Stimulated activated CD4-positive, alpha-beta T cell treated with anti-CD3 and anti-CD28 coated beads, Interleukin-1b, Interleukin-23, amount 100 ng/mL, for 48 hours (primary cell): Measurements from ENCODE around the gene PTPRN2.

Experiments used
- DNase-seq: peaks from one replicate; pipeline ENCODE4 v3.0.0-alpha.2; 2020

PTPRN2 gene

DNA sequence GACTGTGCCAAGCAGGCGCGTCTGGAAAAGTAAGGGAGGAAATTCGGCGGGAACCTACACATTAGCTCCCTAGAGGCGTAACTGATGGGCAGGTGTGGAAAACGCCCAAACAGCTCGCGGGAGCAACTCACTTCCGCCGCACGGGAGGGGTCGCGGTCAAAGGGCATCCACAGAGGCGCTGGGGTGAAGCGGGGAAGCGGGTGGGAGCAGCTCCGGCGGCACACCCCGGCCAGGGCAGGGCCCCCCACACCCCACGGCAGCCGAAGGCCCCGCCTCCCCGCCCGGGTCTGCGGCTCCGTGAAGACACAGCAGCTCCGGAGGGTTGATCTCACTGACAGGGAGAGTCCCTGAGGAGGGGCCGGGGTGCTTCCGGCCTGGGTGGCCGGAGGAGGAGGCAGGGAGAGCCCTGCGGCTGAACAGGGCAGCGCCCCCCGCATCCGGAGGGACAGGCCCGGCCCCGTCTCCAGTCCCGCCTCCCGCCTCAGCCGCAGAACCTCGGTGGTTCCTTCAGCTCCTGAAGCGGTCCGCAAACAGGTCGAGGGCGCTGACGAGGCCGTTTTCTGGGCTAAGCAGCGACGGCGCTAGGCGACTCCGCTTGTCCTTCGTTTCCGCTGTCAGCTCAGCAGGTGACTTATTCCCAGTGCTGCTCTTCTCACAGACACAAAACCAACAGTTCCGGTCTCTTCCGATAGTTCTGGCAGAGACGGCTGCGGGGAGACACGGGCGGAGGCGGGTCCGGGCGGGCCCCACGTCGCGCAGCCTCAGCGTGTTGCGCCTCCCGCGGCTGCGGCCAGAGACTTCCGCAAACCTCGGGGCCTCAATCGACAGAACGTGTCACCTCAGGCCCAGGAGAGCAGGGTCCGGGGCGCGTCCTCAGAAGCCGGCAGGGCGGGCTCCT lies 974.7 kb downstream of the PTPRN2 start:
- DNase-seq: peak; percentile 53

DNA sequence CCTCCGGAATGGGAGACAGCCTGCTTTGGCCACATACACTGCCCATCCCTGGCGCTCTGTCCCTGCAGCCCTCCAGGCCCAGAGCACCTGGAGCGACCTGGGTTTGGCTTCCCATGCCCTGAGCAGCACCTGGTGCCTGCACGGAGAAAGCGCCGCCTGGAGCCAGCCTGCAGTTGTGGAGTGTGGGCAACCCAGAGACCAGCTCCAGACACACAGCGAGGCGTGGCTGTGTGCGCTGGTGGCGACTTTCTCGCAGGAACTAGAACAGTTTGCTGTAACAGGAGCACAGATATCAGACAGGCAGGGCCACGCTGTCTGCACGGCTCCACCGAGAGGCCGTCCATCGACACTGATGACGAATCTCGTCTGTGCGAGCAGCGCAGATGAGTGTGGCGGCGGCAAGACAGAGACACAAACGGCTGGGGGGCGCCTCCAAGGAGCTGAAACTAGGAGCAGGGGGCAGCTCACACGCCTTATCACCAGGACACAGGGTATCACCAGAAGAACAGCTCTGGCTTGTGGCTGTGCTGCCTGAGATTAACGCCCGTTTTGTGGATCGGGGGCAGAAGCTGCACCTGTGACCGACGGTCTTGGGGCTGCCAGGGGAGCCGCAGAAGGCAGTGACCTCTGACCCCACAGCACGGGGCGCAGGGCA lies 975.5 kb downstream of the PTPRN2 start:
- no peak for DNase-seq

DNA sequence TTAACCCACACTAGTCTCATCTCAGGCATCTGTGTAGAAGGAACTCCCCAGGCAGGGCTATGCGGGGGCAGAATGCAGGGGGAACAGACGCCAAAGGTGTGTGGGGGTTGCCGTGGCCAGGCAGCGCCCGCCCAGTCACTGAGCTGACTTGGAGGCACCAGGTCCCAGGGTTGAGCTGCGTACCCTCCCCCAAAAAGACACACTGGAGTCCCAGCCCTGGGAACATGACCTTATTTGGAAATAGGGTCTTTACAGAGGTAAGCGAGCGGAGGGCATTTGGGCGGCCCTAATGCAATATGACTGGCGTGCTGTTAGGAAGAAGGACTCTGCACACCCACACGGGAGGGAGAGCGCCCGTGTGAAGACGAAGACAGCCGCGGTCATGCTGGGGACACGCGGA lies 976.3 kb downstream of the PTPRN2 start:
- no peak for DNase-seq

DNA sequence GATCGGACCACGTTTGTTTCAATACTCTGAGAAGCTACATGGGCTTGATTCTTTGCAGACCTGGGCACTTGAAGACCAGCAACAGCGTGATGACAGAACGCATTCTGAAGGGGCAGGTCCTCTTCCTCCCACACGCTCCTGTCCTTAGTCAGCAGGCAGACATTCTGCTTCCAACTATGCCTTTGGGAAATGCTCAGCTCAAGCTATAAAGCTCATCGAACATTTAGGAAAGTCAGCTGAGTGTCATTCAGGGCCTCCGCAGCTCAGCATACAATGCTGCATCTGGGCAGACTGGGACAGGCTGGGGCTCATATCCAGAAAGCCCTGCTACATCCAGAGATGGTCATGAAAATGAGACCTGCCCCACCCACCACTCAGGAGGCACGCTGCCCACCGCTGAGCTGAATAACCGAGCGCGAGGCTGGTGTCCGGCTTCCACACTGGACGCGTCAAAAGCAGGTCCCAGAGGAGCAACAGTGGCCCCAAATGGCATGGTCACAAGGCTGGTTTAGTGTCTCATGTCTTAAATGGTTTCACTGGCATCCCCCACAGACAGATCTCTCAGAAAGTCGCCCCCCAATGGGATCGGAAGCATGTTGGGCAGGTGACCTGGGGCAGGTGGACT lies 976.8 kb downstream of the PTPRN2 start:
- DNase-seq: no peak

DNA sequence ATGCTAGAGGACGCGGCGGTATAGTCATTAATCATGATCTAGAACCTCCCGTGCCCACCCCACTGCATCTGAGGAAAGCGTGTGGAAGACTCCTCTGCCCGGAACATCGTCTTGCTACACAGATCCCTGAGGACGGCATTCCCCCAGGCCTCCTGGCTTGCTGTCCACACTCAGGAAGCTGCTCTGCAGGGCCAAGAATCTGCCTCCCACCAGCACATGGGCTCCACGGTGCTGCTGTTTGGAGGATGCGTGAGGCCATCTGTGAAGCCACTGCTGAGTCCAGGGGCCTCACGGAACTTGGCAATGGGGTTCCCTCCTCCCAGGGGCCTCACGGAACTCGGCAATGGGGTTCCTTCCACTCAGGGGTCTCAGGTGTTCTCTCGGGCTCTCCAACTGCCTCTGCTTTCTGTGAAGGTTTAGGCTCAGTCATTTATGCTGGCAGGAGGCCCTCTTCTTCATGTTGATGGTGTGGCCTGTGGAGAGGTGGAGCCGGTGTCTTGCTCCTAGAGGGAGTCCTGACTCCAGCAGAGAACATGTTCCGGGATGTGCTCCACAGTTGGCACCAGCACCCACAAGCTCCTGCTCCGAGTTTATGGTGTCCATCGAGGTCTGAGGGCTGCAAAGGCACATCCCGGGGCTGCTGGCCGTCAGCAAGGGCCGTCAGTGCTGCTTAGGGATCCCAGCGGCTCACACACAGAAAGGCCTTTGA lies 977.5 kb downstream of the PTPRN2 start:
- DNase-seq: no peak

DNA sequence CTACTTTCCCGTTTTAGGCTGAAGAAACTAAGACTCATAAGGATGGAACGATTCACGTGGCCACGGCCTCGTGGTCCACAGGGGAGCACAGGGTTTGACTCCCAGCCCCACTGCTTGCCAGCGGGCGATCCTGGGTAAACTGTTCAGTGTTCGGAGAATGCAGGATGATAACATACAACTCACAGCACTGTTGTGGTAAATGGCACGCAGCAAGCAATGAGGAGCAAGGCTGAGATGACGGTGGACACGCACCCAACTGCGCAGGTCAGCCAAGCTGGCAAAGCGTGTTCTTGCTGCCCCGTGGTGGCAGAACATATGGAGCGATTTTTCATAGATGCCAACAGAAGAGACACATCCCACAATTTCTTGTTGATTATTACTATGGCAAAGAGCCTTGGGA lies 978.1 kb downstream of the PTPRN2 start:
- DNase-seq: no peak

DNA sequence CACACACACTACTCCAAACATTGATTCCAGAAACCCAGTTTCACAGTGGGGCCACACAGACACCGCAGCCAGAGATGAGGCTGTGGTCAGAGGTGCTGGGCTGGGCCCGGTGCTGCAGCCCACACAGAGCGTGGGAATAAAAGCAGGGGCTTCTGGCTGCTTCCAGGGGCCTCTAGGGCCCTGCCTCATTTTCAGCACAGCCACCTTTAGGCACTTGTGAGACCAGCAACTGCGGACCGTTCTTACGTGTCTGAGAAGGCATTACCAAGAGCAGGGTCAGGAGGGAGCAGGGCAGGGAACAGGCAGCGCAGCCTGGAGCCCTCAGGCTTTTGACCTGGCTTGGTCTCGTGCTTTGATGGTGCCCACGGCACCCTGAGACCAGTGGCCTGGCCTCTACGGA lies 980.4 kb downstream of the PTPRN2 start:
- no peak for DNase-seq

DNA sequence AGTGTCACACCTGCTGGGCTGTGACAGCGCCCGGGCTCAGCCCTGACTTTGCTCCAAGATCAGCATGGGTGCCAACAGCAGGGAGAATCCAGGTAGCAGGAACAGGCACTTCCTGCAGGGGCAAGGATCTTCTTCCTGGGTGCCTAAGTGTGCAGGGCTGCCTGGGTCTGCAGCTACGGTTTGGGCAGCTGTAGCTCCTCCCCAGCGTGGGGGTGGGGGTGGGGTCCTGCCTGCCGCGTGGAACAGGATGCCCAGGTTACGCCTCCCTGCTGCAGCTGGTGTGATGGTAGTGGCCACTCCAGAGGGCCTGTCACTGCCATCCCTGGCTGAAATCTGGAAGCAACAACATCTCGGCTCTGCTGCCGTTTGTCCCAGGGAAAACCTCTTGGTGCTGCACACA lies 981.5 kb downstream of the PTPRN2 start:
- DNase-seq: no peak

DNA sequence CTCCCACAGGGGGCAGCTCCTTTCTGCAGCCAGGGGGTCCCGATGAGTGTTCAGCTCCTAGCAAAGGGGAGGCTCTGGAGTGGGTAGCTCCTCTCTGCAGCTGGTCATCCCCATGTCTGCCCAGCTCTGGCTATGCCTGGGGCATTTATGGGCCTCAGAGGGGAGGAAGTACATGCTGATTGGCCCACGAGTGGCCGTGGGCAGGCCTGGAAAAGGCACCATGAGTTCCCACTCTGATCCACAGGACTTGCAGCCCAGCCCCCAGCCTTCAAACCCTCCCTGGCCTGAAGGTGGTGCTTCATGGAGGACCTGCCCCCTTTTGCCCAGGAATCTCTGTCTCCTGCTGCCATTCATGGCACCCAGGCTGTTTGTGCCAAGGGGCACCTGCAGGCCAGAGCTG lies 982.0 kb downstream of the PTPRN2 start:
- DNase-seq: no peak

DNA sequence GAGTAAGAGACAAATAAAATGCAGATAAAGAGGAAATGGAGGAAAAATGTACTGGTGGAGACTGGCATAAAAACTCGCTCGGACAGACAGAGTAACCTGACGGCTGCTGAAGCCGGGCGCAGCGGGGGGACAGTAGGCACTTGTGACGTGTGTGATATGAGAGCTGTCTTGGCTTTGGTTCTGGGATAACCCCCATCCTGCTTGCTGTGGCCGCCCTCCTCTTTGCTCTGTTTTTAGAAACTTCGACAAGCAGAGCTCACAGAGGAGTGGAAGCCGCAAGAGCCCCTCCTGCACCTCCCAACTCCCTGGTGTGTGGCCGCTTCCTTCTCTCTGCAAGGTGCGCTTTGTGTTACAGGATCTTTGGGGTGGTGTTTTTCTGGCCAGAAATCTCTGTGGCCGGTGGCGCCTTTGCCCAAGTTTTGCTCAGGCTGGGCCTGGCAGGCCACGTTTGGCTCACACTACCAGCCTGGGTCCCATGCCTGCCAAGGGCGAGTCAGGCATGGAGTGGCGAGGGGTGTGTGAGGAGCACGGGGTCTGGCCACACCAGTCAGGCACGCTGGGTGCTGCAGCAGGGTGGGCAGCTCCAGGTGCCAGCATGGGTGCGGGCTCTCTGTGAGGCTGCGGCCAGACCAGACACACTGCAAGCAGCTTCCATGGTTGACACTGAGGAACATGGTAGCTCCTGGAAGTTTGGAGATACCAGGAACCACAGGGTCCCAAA lies 982.8 kb downstream of the PTPRN2 start:
- no peak for DNase-seq

DNA sequence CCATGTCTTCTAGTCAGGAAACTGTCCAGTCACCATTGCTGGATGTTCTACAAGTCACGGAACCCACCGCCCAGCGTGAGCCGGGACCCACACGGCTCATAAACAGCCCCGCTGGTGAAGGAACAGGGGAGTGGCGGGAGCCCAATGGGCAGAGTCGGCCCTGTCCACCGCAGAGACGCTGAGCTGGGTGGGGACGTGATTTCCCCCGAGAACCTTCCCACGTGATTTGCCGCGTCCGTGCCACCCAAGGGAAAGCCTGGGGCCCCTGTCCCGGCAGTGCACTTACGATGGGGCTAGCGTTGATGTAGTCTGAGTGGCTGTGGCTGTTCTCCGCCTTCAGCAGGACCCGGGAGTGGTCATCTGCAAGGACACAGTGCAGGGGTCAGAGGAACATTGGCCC lies 983.9 kb downstream of the PTPRN2 start:
- no peak for DNase-seq

DNA sequence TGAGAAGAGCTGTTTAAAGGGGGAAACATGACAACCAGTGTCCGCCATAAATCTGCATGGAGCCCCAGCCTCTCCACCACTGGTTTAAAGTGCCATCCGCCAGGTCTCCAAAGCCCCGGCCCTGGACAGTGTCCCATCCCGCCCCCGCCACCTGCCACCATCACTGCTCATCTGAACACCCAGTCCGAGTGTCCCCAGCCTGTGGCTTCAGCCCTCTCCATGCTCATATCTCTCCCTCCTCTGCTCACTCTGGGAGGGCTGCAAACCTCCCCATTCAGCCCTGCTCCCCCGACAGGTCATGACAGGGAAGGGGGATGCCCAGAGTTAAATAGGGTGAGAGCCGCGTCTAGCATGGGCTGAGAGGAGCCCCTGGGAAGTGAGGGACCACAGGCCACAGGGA lies 984.6 kb downstream of the PTPRN2 start:
- no peak for DNase-seq

DNA sequence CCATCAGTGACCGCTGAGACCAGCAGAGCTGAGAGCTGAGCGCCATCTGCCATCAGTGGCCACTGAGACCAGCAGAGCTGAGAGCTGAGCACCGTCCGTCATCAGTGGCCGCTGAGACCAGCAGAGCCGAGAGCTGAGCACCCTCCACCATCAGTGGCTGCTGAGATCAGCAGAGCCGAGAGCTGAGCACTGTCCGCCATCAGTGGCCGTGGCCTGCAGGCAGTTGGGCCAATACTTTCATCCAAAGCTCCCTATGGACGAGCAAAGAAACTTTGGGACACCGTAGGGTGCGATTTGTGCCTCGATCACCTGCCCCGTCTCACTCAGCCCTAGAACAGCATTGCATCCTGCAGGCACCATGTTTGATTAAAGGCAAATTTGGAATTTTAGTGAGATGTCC lies 985.0 kb downstream of the PTPRN2 start:
- no peak for DNase-seq

DNA sequence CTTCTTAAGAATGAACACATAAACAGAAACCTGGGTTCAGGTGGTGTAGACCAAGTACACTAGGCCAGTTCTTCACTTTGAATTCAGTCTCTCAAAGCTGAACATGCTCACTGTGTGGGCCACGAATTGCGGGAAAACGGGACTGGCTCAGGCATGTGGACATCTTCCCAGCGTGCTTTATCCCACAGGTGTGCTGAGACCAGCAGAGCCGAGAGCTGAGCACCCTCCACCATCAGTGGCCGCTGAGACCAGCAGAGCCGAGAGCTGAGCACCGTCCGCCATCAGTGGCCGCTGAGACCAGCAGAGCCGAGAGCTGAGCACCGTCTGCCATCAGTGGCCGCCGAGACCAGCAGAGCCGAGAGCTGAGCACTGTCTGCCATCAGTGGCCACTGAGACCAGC lies 985.5 kb downstream of the PTPRN2 start:
- no peak for DNase-seq

DNA sequence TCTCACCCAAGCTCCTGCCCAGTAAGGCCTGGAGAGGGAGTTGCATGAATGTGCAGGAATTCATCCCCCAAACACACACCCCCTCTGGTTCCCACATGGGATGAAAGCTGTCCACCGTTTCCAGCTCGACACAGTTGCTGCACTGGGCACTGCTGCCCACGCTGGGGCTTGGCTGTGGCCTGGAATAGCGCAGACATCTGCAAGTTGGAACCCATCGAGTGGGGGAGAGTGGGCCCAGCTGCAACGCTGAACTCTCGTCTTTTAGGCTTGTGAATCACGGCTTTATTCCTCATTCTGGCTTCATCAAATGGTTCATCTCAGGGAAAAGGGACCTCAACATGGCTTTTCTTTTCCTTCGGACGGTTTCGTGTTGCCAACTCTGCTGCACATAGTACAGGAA lies 986.1 kb downstream of the PTPRN2 start:
- no peak for DNase-seq

DNA sequence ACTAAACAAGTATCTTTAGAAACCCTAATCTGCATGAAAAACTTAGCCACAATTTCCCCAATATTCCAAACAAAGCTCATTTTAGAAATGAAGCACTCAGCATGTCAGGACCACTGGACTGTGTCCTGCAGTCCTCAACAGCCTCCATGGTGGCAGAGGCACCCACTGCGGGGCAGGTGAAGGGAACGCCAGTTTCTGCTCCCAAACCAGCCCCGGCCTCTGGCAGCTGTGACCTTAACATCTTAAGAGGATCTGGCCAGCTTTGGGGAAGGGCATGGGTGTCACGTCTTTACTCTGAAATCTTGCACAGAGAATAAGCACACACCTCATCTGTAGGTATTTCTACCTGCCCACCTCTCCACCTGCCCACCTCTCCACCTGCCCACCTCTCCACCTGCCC lies 988.1 kb downstream of the PTPRN2 start:
- no peak for DNase-seq

DNA sequence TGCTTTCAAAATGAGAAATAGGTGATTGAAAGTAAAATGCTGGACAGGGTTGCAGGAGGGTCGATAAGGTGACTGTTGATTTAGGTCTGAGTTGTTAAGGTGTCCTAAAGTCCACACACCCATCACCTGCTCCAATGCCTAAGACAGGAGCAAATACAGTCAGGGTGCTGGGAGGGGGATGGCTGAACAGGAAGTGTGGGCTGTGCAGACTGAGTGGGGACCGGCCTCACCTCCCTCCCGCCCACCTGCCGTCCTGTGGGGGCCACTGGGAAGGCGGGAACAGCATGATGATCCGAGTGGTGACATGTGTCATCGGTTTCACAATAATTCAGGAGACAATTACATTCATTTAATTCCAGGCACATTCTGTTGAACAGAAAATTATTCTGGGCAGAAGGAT lies 990.1 kb downstream of the PTPRN2 start:
- DNase-seq: no peak

DNA sequence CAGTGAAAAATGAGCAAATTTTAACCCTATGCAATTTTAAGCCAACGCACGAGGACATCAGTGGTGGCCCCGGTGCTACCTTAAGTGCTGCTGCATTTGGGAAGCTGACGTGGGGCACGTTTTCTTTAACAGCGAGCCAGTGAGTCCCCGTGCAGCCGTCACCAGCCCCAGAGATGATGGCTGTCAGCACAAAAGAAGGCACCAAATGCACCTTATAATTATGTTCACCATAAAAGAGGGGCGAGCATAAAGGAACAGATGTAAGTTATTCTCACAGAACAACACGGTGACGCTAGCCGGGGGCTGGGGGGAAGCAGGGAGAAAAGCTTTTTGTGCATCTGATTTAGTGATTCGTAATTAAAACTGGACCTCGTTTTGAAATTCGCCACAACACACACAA lies 990.7 kb downstream of the PTPRN2 start:
- no peak for DNase-seq

DNA sequence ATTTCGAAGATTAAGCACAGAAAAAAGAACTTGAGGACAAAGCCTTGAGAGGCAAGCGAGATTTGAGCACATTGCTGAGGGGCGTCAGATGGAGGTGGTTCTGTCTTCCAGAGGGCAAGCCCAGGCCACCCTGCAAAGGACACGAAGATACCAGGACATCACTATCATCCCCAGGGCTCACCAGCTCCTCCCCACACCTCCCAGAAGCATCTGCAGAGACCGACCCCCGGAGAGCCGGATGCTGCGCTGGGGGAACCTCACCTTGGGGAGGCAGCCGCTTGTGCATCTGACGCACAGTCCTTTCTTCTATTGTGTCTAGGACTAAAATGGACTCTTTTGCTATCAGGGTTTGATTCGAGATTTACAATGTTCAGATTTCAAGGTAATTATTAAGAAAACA lies 991.2 kb downstream of the PTPRN2 start:
- no peak for DNase-seq

DNA sequence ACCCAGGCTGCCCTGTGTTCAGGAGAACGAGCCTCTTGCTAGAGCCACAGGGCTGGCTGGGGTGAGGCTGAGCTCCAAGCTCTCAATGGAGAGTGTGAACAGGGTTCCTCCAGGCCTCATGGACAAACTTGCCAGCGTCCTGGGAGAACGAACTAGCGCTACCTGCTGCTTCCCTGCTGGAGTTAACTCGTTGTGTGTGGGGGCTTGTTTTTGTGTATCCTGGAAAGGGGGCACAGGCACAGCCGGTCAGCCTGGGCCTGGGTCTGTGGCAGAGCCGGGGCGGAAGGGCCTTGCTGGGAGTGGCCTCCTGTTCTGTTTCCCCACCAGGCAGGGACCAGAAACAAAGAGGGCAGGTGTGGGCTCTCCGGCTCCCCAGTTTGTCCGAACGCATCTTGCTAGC lies 991.6 kb downstream of the PTPRN2 start:
- no peak for DNase-seq

DNA sequence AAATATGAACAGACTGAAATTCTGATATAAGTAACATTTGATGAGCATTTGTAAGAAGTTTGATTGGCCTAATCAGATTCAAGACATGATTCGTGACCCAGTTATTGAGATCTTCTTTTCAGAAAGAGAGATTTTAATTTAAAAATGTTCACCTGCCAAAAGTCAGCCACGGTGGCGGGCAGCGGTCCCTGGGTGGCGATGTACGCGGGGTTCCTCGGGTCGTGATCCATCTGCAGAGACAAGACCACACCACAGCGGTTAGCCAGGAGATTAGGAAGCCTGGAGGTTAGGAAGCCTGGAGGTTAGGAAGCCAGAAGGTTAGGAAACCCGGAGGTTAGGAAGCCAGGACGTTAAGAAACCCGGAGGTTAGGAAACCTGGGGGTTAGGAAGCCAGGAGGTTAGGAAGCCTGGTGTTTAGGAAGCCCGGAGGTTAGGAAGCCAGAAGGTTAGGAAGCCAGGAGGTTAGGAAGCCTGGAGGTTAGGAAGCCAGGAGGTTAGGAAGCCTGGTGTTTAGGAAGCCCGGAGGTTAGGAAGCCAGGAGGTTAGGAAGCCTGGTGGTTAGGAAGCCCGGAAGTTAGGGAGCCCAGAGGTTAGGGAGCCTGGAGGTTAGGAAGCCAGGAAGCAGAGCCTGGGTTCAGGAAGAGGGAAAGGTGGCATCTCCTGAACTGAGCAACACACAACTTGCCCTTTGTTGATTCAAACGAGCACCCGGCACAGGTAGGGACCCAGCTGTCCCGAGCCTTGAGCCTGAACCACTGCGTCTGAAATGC lies 992.4 kb downstream of the PTPRN2 start:
- DNase-seq: no peak

DNA sequence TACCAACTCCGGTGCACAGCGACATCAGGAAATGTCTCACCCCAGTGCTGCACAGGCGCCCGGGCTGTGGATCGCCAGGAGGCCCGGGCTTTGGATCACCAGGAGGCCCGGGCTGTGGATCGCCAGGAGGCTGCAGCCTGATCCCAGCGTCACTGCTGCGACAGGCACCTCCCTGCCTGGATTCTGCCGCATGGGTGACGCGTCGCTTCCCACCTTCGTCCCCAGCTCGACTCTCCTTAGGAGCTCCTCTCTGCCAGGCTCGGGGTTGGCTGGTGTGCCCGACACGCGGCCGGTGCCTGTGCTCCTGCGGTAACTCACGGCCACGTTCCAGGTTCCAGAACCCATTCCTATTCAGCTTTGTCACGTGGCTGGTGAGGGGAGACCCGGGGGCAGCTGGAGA lies 993.3 kb downstream of the PTPRN2 start:
- DNase-seq: no peak
